Nephron (organoid): ENCODE data around the gene IFNA13.

Experiments
- H3K27ac Mint-ChIP-seq, 3 experiments: 2 replicates each; pipeline ENCODE4 v1.8.0; 2020; ENCODE audit warnings: mixed read lengths in 3 of 3, mild to moderate bottlenecking in 2 of 3, moderate library complexity in 1 of 3
- H3K27me3 Mint-ChIP-seq: 2 replicates; pipeline ENCODE4 v1.8.0; 2021; ENCODE audit warnings: low read depth, mild to moderate bottlenecking, moderate library complexity, mixed read lengths
- H3K36me3 Mint-ChIP-seq: 2 replicates; pipeline ENCODE4 v1.8.0; 2020; ENCODE audit warnings: low read depth, mixed read lengths
- H3K4me1 Mint-ChIP-seq: 2 replicates; pipeline ENCODE4 v1.8.0; 2020; ENCODE audit warnings: mixed read lengths
- H3K4me3 Mint-ChIP-seq, 3 experiments: 2 replicates each; pipeline ENCODE4 v1.8.0; 2020; ENCODE audit warnings: mild to moderate bottlenecking in 3 of 3, mixed read lengths in 3 of 3, moderate library complexity in 2 of 3
- H3K9me3 Mint-ChIP-seq: 2 replicates; pipeline ENCODE4 v1.8.0; 2020; ENCODE audit warnings: mixed read lengths
- TF ChIP-seq, protein P1 (sequence below), 3 experiments: fragments of 200-600 bp; sonication (generic); IDR thresholded peaks; one replicate each; pipeline ENCODE4 v1.5.0; 2021; ENCODE audit warnings: antibody characterized with exemption in 3 of 3; ENCODE audit not compliant: unreplicated experiment in 3 of 3

The IFNA13 gene

DNA sequence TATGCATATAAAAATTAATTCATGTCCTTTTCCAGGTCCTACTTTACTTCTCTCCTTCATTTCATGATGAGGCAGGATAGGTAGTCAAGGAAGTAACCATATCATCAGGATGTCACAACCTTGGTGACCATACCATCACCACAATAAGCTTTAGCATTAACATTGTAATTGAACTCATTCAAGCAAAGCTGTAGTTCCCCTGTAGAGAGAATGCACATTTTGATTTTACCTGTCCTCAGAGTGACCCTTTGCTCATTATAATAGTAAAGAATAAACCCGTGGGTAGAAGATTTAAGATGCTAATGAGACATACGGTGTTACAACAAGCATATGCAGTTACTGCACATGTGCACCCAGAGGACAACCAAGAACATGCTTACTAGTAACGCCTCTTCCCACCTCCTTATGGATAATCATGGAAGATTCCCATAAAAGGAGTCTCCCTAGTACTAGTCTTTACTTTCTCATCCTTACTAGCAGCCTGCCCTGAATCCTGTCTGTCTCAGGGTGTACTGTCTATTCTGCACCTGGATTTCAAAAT, 19.4 kb downstream of the IFNA13 start:
- Mint-ChIP-seq H3K27ac (no peak overlapping the region), H3K9me3 (no peaks in the 10 kb centered on the region), H3K4me1 (no peaks in the 10 kb centered on the region), H3K27me3 (no peaks in the 10 kb centered on the region), H3K36me3 (no peaks in the 10 kb centered on the region), H3K4me3 (no peak overlapping the region)
- TF ChIP-seq, protein P1, sequence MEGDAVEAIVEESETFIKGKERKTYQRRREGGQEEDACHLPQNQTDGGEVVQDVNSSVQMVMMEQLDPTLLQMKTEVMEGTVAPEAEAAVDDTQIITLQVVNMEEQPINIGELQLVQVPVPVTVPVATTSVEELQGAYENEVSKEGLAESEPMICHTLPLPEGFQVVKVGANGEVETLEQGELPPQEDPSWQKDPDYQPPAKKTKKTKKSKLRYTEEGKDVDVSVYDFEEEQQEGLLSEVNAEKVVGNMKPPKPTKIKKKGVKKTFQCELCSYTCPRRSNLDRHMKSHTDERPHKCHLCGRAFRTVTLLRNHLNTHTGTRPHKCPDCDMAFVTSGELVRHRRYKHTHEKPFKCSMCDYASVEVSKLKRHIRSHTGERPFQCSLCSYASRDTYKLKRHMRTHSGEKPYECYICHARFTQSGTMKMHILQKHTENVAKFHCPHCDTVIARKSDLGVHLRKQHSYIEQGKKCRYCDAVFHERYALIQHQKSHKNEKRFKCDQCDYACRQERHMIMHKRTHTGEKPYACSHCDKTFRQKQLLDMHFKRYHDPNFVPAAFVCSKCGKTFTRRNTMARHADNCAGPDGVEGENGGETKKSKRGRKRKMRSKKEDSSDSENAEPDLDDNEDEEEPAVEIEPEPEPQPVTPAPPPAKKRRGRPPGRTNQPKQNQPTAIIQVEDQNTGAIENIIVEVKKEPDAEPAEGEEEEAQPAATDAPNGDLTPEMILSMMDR (IDR thresholded peaks at IDR 0.05; ENCODE audit: unreplicated experiment in 3 of 3): no peak

DNA sequence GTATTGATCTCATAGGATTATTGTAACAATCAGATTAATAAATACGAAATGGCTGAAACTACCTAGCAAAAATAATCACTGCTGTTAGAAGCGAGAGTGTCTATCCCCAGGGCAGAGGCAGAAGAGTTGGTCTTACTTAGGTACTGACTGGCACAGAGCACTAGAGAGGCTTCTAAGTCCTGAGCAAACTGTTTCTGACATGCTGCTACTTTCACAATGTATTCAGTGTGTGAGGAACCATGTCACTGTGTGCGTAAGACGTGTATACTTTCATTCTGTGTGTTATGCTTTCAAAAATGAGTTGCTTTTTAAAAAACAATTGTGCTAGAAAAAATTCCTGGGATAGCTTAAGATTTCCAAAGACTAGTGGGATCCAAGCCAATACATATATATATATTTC, 27.1 kb downstream of the IFNA13 start:
- no peaks in the 10 kb centered on the region for H3K9me3 Mint-ChIP-seq
- no peak overlapping the region for H3K4me3 Mint-ChIP-seq
- TF ChIP-seq, protein P1 (IDR thresholded peaks at IDR 0.05; ENCODE audit: unreplicated experiment in 3 of 3): no peak
- no peak overlapping the region for H3K27ac Mint-ChIP-seq
- peaks cover 3% of the 10 kb centered on the region for H3K4me1 Mint-ChIP-seq
- no peaks in the 10 kb centered on the region for H3K27me3 Mint-ChIP-seq
- H3K36me3 Mint-ChIP-seq: no peaks in the 10 kb centered on the region

DNA sequence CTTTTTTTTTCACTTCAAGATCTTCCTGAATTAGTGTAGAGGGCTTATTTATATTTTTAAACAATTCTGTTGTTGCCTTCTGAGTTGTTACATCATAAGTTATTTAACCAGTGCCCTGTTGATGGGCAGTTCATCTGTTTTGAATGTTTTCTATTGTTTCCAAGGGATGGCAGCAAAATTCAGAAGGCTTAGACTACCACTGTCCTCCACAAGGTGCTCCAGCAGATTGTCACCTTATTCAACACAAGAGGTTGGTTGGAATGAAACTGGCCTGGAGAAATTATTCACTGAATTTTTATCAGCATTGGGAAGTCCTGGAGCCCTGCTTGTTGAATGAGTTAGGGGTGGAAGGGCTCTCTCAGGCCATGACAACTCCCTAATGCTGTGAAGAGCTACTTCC, 31.4 kb downstream of the IFNA13 start:
- Mint-ChIP-seq H3K4me1 (peaks cover 29% of the 10 kb centered on the region), H3K9me3 (no peaks in the 10 kb centered on the region)

DNA sequence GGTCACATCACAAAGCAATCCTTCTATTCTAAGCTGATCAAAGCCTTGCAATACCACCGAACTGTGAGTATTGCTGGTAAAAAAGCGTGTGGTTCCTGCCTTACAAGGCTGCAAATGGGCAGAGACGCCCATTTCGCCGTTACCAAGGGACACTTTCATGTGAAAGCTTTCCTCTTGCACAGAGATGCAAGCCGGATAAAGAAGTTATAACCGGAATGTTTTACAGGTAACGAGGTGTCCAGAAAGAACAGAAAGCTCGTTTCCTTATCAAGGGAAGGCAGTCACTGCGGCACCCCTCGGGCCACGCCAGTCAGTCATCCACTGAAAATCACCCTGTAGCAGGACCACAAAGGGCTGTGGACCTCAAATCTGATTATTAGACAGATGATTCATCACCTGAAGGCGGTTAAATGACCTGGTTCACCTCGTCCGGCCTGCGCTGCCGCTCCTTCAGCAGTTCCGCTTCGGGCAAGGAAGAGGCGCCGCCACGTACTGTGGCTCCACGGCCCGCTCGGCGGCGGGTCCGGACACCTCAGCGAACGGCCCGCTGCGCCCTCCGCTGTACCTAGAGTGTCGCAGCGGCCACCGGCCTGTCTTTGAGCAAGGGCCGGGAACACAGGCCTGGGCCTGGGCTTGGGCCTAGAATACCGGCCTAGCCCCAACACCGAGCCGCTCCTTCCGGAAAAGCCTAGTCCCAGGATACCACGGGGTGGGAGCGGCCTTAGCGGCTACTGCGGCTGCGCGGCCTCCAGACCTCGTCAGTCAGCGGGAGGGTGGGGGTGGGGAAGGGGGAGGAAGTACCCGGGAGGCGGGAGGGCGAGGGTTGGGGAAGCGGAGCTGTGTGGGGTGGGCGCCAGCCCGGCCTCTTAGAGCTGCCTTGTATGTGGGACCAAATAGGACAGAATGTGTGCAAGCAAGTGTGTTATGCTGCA, 32.9 kb downstream of the IFNA13 start, which contains the start of gene KLHL9:
Gene KLHL9 (minus strand): TSS at position 704 of the 932 bp plus-strand sequence. CDS start 545 bp downstream, at position 159.
- H3K36me3 Mint-ChIP-seq: peaks cover 23% of the 10 kb centered on the region
- no peaks in the 10 kb centered on the region for H3K9me3 Mint-ChIP-seq
- H3K4me1 Mint-ChIP-seq: peaks cover 41% of the 10 kb centered on the region
- H3K4me3 Mint-ChIP-seq: peak within 1 kb of the TSS; percentile 91 to 98 (median 95)
- H3K27me3 Mint-ChIP-seq: no peaks in the 10 kb centered on the region
- peak within 1 kb of the TSS; percentile 97 to 99 (median 99) for H3K27ac Mint-ChIP-seq
- TF ChIP-seq, protein P1 (IDR thresholded peaks at IDR 0.05; ENCODE audit: unreplicated experiment in 3 of 3): no peak

More for the DNA sequence above, 31.4 kb downstream of the IFNA13 start:
- Mint-ChIP-seq H3K27ac (peak overlapping the region; percentile 97 to 99 (median 99)), H3K36me3 (peaks cover 20% of the 10 kb centered on the region), H3K27me3 (no peaks in the 10 kb centered on the region), H3K4me3 (peak overlapping the region; percentile 91 to 98 (median 95))
- TF ChIP-seq, protein P1 (IDR thresholded peaks at IDR 0.05; ENCODE audit: unreplicated experiment in 3 of 3): no peak

DNA sequence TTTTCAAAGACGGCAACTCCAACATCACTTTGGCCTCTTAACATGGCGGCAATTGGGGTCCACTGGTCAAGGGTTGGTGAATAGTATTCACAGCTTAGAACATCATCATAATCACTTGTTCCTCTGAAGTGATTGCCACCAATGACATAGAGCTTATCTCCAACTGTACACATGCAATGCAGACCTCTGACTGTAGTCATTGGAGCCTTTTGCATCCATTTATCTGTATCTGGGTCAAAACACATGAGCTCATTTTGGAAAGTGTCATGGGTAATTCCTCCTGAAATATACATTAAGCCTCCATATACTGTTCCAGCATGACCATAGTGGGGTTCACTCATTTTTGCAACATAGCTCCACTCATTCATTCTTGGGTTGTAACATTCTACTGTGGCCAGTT, 34.6 kb downstream of the IFNA13 start:
- peaks cover 23% of the 10 kb centered on the region for H3K36me3 Mint-ChIP-seq
- H3K4me1 Mint-ChIP-seq: peaks cover 42% of the 10 kb centered on the region

More for the DNA sequence above, 34.6 kb downstream of the IFNA13 start:
- Mint-ChIP-seq H3K27me3 (no peaks in the 10 kb centered on the region), H3K9me3 (no peaks in the 10 kb centered on the region), H3K4me3 (peak overlapping the region; percentile 91 to 98 (median 95)), H3K27ac (peak overlapping the region; percentile 97 to 99 (median 99))
- TF ChIP-seq, protein P1 (IDR thresholded peaks at IDR 0.05; ENCODE audit: unreplicated experiment in 3 of 3): no peak
